Right hindlimb (tissue), 1 donor: ENCODE results near the gene KRTAP5-5.
"Not testable (repeated sequence)": the region's sequence is repeated elsewhere in the genome, so short reads cannot be mapped to it uniquely, and the experiment has no call there.

Experiments
- DNase-seq: peaks from one replicate; pipeline ENCODE4 v3.0.0-alpha.2; 2018

KRTAP5-5 gene

GRCh38 chr11:1660111-1660867 is 30.7 kb downstream of the KRTAP5-5 start:
- DNase-seq: no peak

GRCh38 chr11:1661454-1662269 is 32.1 kb downstream of the KRTAP5-5 start:
- DNase-seq: not testable (repeated sequence)

- not testable (repeated sequence) for DNase-seq
Measured at GRCh38 chr11:1662699-1663283, 33.2 kb downstream of the KRTAP5-5 start.

GRCh38 chr11:1665313-1665712 is 35.7 kb downstream of the KRTAP5-5 start:
- no peak for DNase-seq

GRCh38 chr11:1667121-1667850 is 37.7 kb downstream of the KRTAP5-5 start:
- no peak for DNase-seq

- DNase-seq: no peak
Measured at GRCh38 chr11:1667906-1668305, 38.3 kb downstream of the KRTAP5-5 start.

- no peak for DNase-seq
Measured at GRCh38 chr11:1668911-1669473, 39.4 kb downstream of the KRTAP5-5 start.

GRCh38 chr11:1669546-1670218 is 40.1 kb downstream of the KRTAP5-5 start:
- DNase-seq: peak; percentile 92

- not testable (repeated sequence) for DNase-seq
Measured at GRCh38 chr11:1670457-1670856, 40.9 kb downstream of the KRTAP5-5 start.

GRCh38 chr11:1670905-1671371 is 41.4 kb downstream of the KRTAP5-5 start:
- no peak for DNase-seq

- DNase-seq: no peak
Measured at GRCh38 chr11:1671658-1672057, 42.1 kb downstream of the KRTAP5-5 start.

- DNase-seq: peak; percentile 57
Measured at GRCh38 chr11:1672613-1673350, 43.2 kb downstream of the KRTAP5-5 start.

GRCh38 chr11:1673446-1674172 is 44.0 kb downstream of the KRTAP5-5 start:
- DNase-seq: no peak

- peak; percentile 58 for DNase-seq
Measured at GRCh38 chr11:1674173-1675131, 44.9 kb downstream of the KRTAP5-5 start.

GRCh38 chr11:1675536-1676228 is 46.1 kb downstream of the KRTAP5-5 start:
- DNase-seq: no peak

- DNase-seq: no peak
Measured at GRCh38 chr11:1676229-1676740, 46.7 kb downstream of the KRTAP5-5 start.

- no peak for DNase-seq
Measured at GRCh38 chr11:1679881-1680280, 50.3 kb downstream of the KRTAP5-5 start.
